Raji (cell line): ENCODE data around the gene IP6K2.

Experiments used
- POLR2A ChIP-seq: IDR thresholded peaks from 2 replicates; pipeline ENCODE4 v1.6.1; 2011; ENCODE audit warnings: low read depth, low read length, control low read depth; ENCODE audit not compliant: insufficient read depth

IP6K2 gene

GRCh38 chr3:48681974-48682610, 34.9 kb downstream of the IP6K2 start:
- no peak for TF ChIP-seq POLR2A

GRCh38 chr3:48681541-48681880, 35.5 kb downstream of the IP6K2 start:
- TF ChIP-seq POLR2A, result no peak

GRCh38 chr3:48680811-48681540, 36.0 kb downstream of the IP6K2 start:
- no peak for TF ChIP-seq POLR2A

GRCh38 chr3:48679411-48680391, 37.3 kb downstream of the IP6K2 start:
- no peak for TF ChIP-seq POLR2A

GRCh38 chr3:48678566-48679380, 38.2 kb downstream of the IP6K2 start:
- TF ChIP-seq POLR2A, result no peak

- no peak for TF ChIP-seq POLR2A
Observed at GRCh38 chr3:48678056-48678455, 39.0 kb downstream of the IP6K2 start.

GRCh38 chr3:48674505-48674904, 42.5 kb downstream of the IP6K2 start:
- no peak for TF ChIP-seq POLR2A

- TF ChIP-seq POLR2A, result no peak
Observed at GRCh38 chr3:48672522-48672921, 44.5 kb downstream of the IP6K2 start.

GRCh38 chr3:48664929-48665328, 52.1 kb downstream of the IP6K2 start:
- no peak for TF ChIP-seq POLR2A

GRCh38 chr3:48664313-48664644, 52.7 kb downstream of the IP6K2 start:
- TF ChIP-seq POLR2A, result no peak

- TF ChIP-seq POLR2A, result peak; percentile 66; the same call in 1 of the 2 replicates
Observed at GRCh38 chr3:48663489-48664312, 53.3 kb downstream of the IP6K2 start.

- peak; percentile 77 for TF ChIP-seq POLR2A
Observed at GRCh38 chr3:48662753-48663488, 54.1 kb downstream of the IP6K2 start, which contains the start of gene CELSR3. TSS of gene CELSR3 (minus strand) at chr3:48662886. CDS start at chr3:48662634, 252 bp downstream.

GRCh38 chr3:48662145-48662752, 54.8 kb downstream of the IP6K2 start:
- no peak for TF ChIP-seq POLR2A

GRCh38 chr3:48661501-48662144, 55.4 kb downstream of the IP6K2 start:
- no peak for TF ChIP-seq POLR2A
